G401.6 (cell line): ENCODE results near the gene RABGAP1L.
A peak's percentile ranks its signal among the peaks of the same experiment; 100 is the strongest.
"Not testable (repeated sequence)": the region's sequence is repeated elsewhere in the genome, so short reads cannot be mapped to it uniquely, and the experiment has no call there.

Experiments
- FAIRE-seq: peaks from 2 replicates; lab custom pipeline; 2012; peaks lifted over from hg19 to GRCh38; lab: Jason Lieb, UNC

The RABGAP1L gene

DNA sequence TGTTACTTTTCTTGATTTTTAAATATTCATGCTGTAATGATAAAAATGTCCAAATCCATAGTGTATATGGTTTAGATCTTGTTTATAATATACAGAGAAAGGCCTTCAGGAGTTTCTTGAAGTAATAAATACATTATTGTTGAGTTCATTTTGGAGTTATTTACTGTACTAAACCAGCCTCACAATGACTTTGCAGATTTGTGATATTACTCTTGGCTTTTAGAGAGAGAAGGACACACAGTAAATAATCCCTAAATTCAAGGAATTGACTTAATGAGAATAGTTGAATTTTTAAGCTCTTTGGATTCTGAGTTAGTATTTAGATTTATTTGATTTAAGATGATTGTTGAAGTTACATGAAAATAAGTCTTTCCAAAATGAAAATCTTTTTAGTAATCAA is 38.9 kb downstream of the RABGAP1L start:
- FAIRE-seq: no peak

DNA sequence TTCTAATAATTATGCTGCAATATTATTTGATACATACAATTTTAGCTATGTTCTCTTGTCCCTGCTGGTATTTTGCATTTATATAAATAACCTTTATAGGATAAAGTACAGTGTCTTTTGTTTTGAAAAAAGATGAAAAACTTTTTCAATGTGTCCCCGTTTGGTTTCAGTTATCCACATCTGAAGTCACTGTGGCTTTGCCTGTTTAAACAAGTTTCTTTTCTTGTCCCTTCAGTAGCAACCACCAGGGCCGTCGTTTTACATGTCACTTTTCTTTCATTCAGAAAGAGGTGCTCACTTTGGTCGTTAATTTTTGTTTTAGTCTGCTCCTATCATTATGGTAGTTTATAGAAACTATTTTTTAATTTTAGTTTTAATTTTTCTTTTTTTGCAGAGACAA is 41.4 kb downstream of the RABGAP1L start:
- FAIRE-seq: no peak

GRCh38 chr1:174204697-174205308 is 45.5 kb downstream of the RABGAP1L start:
- no peak for FAIRE-seq

DNA sequence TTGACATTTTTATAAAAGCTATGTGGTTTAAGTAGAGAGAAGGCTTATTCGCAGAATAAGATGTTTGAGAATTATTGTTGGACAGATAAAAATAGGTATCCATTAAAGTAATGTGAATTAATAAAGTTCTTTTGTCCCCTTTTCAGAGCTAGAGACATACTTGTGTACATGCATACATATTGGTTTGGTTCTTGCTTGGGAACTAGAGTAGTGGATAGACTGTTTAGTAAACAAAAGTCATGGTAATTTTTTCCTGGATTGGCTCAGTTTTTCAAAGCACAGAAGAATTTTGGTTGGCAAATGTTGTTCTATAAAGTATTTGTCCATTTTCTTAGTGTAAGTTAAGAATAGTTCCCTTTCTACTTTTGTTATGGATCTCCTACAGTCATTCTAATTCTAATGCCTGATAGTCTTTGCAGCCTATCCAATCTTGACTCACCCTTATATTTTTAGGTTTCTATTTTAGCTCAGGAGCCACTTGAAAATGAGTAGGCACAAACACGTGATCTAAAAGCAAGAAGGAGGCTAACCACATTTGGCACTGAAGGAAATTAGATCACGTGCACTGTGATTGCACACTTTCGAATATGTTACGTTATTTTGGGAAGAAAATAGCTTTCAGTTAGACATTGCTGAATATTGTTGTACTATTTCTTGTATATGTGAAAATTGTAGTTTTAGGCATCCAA is 47.0 kb downstream of the RABGAP1L start:
- no peak for FAIRE-seq

- no peak for FAIRE-seq
Observed at GRCh38 chr1:174209347-174210187, 50.2 kb downstream of the RABGAP1L start.

- FAIRE-seq: no peak
Observed at GRCh38 chr1:174211486-174211885, 52.2 kb downstream of the RABGAP1L start.

GRCh38 chr1:174215766-174216165 is 56.4 kb downstream of the RABGAP1L start:
- FAIRE-seq: no peak

DNA sequence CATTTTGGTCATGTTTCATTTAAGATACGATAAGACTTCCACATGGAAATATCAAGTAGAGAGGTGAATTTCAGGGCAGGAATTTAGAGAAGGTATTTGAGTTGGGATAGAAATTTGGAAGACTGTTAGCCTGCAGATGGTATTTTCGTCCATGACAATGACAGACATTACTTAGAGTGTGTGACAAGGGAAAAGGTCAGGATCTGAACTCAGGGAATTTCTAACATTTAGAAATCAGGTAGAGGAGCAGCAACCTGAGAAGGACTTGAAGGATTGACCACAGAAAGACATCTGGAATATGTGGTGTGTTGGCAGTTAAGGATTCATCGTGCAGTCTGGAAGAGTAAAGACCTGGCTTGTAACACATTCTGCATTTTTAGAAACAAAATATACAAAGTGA is 57.9 kb downstream of the RABGAP1L start:
- no peak for FAIRE-seq

GRCh38 chr1:174217787-174218574 is 58.7 kb downstream of the RABGAP1L start:
- FAIRE-seq: peak; percentile 95

DNA sequence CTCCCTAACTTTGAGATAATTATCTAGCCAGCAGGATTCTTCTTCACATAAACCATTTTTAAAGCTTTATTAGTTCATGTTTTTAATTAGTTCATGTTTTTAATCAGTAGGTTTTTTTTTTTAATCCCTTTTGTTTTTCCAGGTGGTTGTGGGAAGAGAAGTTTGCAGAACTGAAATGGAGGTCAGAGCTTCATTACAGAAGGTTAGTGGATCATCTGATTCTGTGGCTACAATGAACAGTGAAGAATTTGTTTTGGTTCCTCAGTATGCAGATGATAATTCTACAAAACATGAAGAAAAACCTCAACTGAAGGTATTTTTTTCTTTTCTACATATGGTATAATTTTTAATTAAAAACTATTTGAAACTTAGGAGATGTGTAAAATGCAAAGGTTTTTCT is 59.7 kb downstream of the RABGAP1L start:
- no peak for FAIRE-seq

- FAIRE-seq: peak; percentile 60
Observed at GRCh38 chr1:174219606-174220370, 60.5 kb downstream of the RABGAP1L start.

- FAIRE-seq: no peak
Observed at GRCh38 chr1:174221681-174222080, 62.4 kb downstream of the RABGAP1L start.

- no peak for FAIRE-seq
Observed at GRCh38 chr1:174222166-174222949, 63.0 kb downstream of the RABGAP1L start.

- peak; percentile 78 for FAIRE-seq
Observed at GRCh38 chr1:174224641-174225040, 65.3 kb downstream of the RABGAP1L start.

DNA sequence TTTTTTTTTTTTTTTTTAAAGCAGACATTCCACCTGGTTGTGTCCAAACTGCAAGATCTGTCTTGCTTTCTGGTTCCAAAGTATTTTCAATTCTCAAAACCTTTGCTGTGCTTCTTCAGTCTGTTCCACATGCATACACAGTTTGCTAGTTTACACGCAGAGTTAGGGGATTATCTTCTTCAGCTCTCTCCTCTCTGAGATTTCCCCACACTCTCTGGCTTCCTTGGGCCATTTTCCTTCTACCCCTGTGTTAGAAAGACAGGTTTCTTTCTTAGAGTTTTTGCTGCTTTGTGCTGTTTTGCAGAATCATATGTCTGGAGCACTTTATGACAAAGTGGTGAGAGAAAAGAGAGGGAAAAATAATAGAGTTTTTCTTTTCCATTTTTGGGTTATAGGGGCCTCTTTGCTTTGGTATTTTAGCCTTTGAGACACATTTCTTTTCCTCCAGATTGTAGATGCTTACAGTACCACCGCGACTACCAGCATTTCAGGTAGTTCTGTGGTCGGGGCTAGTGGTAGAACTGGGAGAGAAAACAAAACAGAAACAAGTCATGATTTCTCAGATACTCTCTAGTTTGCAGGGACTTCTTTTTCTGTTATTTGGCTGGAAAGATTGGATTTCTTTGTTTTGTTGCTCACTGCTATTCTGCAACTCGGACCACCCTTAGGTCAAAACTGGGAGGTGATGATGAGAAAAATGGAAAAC is 66.3 kb downstream of the RABGAP1L start:
- FAIRE-seq: no peak

GRCh38 chr1:174230399-174230798 is 71.1 kb downstream of the RABGAP1L start:
- no peak for FAIRE-seq

GRCh38 chr1:174232761-174233160 is 73.4 kb downstream of the RABGAP1L start:
- FAIRE-seq: no peak

DNA sequence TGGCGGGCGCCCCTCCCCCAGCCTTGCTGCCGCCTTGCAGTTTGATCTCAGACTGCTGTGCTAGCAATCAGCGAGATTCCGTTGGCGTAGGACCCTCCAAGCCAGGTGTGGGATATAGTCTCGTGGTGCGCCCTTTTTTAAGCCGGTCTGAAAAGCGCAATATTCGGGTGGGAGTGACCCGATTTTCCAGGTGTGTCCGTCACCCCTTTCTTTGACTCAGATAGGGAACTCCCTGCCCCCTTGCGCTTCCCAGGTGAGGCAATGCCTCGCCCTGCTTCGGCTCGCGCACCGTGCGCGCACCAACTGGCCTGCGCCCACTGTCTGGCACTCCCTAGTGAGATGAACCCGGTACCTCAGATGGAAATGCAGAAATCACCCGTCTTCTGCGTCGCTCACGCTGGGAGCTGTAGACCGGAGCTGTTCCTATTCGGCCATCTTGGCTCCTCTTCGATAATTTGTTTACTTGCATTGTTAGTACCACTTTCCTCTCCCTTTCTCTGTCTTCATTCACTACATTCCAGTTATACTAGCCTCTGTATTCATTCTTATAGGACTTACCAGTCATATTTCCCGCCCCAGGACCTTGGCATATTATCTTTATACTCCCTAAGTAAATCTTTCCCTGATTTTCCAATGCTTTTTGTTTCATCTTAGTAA is 79.7 kb downstream of the RABGAP1L start:
- not testable (repeated sequence) for FAIRE-seq

- FAIRE-seq: no peak
Observed at GRCh38 chr1:174239541-174239940, 80.2 kb downstream of the RABGAP1L start.

- FAIRE-seq: no peak
Observed at GRCh38 chr1:174242856-174243255, 83.5 kb downstream of the RABGAP1L start.
